Pons (tissue), 1 donor: Measurements from ENCODE around the gene RHOA.
A peak's percentile ranks its signal among the peaks of the same experiment; 100 is the strongest.
"Not testable (repeated sequence)": the region's sequence is repeated elsewhere in the genome, so short reads cannot be mapped to it uniquely, and the experiment has no call there.

Experiments
- DNase-seq: peaks from one replicate; pipeline ENCODE4 v3.0.0-alpha.2; 2016; ENCODE audit warnings: low spot score

RHOA gene

DNA sequence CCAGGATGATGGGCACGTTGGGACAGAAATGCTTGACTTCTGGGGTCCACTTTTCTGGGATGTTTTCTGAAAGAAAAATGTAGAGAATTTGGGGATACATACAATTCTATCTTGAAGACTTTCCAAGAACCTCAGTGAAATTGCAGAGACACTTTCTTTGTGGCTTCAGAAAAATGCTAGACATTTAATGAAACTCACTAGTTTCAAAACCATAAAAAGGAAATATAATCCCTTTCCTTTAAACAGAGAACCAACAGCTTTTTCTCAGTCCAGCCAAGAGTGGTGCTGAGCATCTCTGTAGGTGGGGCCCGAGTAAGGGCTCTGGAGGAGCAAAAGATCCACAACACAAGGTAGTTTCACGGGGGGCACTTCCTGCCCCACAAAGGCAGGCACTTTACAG lies 49.2 kb downstream of the RHOA start:
- DNase-seq: no peak

DNA sequence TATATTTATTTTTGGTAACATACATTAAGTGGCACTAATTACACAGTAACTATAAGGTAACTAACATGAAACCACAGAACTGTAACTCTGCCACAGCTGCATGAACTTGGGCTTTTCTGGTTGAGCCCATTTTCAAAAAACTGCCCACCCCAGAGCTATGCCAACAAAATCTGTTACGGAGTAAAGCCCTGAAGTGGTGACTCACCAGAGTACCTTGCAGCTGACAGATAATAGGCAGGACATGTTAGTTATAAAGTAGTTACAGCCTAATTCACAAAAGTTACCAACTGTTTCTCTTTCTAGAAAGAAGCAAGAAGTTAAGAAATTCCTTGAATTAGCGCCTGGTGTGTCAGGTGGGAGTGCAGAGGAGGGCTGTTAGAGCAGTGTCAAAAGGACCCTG lies 52.2 kb downstream of the RHOA start:
- no peak for DNase-seq

- no peak for DNase-seq
Observed at GRCh38 chr3:49358884-49359225, 52.9 kb downstream of the RHOA start.

GRCh38 chr3:49358217-49358883 lies 53.4 kb downstream of the RHOA start, which contains the start of gene GPX1:
Gene GPX1 (minus strand): TSS chr3:49358353. CDS start chr3:49358278, 75 bp downstream.
- peak; percentile 89 for DNase-seq

GRCh38 chr3:49357443-49358216 lies 54.1 kb downstream of the RHOA start:
- not testable (repeated sequence) for DNase-seq

DNA sequence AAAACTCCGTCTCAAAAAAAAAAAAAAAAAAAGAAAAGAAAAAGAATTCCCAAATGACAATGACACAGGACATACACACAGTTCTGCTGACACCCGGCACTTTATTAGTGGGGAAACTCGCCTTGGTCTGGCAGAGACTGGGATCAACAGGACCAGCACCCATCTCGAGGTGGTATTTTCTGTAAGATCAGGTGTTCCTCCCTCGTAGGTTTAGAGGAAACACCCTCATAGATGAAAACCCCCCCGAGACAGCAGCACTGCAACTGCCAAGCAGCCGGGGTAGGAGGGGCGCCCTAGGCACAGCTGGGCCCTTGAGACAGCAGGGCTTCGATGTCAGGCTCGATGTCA lies 54.7 kb downstream of the RHOA start:
- not testable (repeated sequence) for DNase-seq

- DNase-seq: no peak
Observed at GRCh38 chr3:49352890-49353421, 58.8 kb downstream of the RHOA start.

GRCh38 chr3:49352281-49352680 lies 59.5 kb downstream of the RHOA start:
- no peak for DNase-seq

DNA sequence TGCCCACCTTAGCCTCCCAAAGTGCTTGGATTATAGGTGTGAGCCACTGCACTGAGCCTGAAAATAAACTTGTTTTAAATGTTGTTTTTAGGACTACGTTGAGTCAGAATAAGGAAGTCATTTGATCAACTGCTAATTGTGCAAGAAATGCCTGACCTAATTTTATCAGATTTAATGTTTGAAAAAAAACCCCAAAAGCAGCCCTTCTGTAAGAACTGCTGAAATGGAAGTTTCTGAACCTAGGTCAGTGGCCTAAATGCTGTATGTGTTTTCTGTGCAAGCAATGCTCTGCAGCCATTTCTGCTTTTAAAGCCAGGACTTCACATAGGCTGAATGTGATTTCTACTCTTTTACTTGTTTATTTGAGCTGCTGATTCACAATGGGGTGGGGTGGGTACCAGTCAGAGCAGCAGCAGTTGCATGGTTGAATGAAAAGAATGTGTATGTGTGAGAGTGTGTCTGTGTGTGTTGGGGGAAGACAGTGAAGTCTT lies 60.2 kb downstream of the RHOA start:
- DNase-seq: no peak

- no peak for DNase-seq
Observed at GRCh38 chr3:49349348-49350114, 62.2 kb downstream of the RHOA start.

DNA sequence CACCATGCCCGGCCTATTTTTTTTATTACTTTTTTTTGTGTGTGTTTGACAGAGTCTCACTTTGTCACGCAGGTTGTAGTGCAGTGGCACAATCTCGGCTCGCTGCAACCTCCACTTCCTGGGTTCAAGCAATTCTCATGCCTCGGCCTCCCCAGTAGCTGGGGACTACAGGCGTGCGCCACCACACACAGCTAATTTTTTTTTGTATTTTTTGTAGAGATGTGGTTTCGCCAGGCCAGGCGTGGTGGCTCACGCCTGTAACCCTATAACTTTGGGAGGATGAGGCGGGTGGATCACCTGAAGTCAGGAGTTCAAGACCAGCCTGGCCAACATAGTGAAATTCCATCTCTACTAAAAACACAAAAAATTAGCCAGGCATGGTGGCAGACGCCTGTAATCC lies 63.4 kb downstream of the RHOA start:
- not testable (repeated sequence) for DNase-seq

GRCh38 chr3:49346797-49347251 lies 65.0 kb downstream of the RHOA start:
- DNase-seq: no peak

- DNase-seq: peak; percentile 77
Observed at GRCh38 chr3:49343163-49343562, 68.6 kb downstream of the RHOA start.

DNA sequence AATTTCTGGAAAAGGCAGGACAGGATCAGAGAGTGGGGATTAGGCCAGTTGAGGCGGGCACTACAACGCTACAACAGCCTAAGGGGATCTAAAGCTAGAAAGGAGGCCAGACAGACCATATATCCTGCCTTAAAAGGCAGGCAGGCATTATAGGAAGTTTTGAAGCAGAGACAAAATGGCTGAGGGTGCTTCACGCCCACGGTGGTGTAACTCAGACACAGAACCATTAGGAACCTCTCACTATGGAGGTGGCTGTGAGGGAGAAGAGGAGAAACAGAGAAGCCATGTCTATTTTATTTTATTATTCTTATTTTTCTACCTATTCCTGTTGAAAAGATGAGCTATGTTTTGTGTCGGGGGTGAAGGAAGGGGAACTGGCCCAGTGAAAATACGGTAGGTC lies 69.8 kb downstream of the RHOA start:
- no peak for DNase-seq

DNA sequence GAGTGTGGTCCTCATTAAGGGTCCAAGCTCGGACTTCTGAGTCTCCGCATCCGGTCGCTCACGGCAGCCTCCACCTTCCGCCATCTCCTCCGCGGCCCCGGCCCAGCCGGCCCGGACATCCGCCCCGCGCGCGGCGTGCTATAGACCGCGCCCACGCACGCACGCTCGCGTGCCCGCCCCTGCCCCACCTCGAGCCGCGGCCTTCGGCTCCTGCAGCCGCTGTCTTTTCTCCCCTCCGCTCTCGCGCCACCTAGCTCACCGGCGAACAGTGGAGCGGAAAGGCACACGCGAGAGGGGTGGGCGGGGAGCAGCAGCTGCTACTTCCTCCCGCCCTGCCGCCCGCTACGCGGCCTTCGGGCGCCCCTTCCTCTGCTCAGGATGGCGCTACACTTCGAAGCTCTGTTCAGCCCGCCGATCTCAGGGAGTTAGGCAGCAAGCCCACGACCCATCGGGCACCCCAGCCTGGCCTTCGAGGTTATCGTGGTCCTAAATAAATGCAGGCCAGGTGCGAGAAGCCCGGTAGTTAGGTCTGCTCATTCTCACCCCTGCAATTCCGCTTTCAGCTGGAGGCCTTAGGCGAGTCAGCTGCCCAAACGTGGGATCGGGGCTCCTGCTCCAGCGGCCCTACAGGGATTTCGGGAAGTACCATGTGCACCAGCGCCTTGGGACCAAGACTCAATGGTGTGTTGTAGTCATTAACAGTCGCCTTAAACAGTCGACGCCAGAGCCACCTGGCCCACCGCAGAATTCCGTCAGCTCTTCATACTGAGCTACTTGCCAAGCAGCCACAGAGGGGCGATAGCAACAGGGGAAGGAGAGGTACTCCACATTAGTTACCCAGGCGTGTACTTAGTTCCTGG lies 71.6 kb downstream of the RHOA start, which contains the start of gene USP4:
Gene USP4 (minus strand): TSS at position 113 of the 860 bp plus-strand sequence. CDS start 29 bp downstream, at position 84.
- DNase-seq: peak; percentile 70

DNA sequence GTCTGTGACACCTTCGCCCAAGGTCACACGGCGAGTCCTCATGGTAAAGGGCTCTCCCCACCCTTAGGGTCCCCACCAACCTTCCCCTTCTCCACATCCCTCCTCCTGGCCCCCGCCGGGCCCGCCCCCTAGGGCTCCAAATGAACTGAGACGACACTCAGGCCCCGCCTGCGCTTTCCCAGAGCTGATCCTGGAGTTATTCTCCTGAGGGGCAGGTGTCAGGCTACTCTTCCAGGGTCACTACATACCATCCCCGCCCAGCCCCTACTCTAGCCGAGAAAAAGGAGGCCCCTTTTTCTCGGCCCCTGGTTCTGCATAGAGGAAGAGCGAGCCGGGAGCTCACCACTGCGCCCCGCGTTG lies 72.2 kb downstream of the RHOA start:
- DNase-seq: no peak

DNA sequence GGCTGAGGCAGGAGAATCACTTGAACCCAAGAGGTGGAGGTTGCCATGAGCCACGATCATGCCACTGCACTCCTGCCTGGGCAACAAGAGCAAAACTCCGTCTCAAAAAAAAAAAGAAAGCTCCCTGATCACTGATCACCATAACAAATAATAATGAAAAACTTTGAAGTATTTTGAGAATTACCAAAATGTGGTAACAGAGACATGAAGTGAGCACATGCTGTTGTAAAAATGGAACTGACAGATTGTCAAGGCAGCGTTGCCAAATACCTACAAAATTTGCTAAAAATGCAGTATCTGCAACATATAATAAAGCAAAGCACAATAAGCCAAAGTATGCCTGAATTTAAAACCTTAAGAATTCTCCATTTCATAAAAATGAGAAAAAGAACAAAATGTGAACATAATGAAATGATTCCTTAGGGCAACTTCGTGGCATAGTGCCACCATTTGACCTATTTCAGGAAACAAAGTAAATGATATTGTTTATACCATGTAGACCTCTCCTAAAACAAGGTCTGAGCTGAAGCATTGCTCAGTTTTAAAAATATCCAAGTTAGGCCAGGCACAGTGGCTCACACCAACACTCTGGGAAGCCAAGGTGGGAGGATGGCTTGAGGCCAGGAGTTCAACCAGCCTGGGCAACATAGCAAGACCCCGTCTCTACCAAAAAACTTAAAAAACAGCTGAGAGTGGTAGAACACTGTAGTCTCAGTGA lies 77.7 kb downstream of the RHOA start:
- no peak for DNase-seq

GRCh38 chr3:49333091-49333490 lies 78.7 kb downstream of the RHOA start:
- peak; percentile 44 for DNase-seq

DNA sequence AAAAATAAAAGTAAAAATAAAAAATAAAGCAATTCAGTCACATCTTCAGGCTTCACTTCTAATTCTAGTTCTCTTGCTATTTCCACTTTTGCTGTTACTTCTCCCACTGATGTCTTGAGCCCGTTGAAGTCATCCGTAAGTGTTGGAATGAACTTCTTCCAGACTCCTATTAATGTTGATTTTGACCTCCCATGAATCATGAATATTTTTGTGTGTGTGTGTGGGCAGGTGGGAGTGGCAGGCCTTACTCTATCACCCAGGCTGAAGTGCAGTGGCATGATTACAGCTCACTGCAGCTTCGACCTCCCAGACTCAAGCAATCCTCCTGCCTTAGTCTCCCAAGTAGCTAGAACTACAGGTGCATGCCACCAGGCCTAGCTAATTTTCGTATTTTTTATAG lies 82.6 kb downstream of the RHOA start:
- DNase-seq: no peak

DNA sequence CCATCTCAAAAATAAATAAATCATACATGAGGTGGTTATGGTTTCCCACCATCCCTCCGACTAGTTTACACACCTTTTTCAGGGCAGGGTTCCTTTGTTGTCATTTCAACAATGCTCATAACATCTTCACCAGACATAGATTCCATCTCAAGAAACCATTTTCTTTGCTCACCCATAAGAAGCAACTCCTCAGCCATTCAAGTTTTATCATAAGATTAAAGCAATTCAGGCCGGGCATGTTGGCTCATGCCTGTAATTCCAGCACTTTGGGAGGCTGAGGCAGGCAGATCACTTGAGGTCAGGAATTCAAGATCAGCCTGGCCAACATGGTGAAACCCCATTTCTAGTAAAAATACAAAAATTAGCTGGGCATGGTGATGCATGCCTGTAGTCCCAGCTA lies 83.4 kb downstream of the RHOA start:
- not testable (repeated sequence) for DNase-seq

DNA sequence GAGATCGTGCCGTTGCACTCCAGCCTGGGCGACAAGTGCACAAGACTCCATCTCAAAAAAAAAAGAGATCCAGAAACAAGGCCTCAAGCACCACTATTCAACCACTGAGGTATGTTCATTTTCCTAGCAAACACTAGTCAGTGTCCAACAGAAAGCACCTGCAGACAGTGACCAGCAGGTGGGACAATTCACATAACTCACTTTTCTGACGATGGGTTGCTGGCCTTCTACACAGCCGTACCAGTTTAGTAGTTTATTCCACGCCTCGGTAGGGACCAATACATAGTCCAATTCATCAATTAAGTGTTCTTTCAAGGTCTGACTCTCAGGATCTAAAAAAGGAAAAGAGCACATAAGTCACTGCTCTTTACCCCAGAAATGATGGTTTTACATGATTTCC lies 84.3 kb downstream of the RHOA start:
- DNase-seq: no peak
